GM12878 (cell line): Measurements from ENCODE around the gene CEP89. TPM values are rescaled to one million over a fixed set of nuclear protein-coding genes. Genes with fewer than 3 reads are reported as not detected.

Experiments
- ATAC-seq: fragments of 200-7000 bp; cut with Tn5 transposase; 3 replicates; pipeline ENCODE4 v1.9.1; 2020; ENCODE audit warnings: mild to moderate bottlenecking, moderate library complexity
- BruUV-seq: library from RNA; stranded (reverse); fragments of 400-500 nt; replicated peaks from 2 replicates; lab custom pipeline; 2021; lab: Mats Ljungman, UMichigan
- CTCF ChIA-PET: fragments of 300-600 bp; sonication (Branson Sonifier 250); formaldehyde crosslinking; extraction: SDS; loops from one replicate; lab custom pipeline; 2021; ENCODE audit warnings: inconsistent platforms; lab: Yijun Ruan, JAX
- POLR2A ChIA-PET: fragments of 350-600 bp; formaldehyde crosslinking; extraction: SDS; loops from one replicate; lab custom pipeline; 2021; ENCODE audit warnings: inconsistent platforms; lab: Charles Lee
- RAD21 ChIA-PET: fragments of 300-600 bp; sonication (Branson Sonifier 250); formaldehyde crosslinking; loops from one replicate; lab custom pipeline; 2023; ENCODE audit warnings: antibody characterized with exemption; ENCODE audit not compliant: unreplicated experiment; lab: Charles Lee
- SMC1A ChIA-PET: fragments of 300-600 bp; sonication (Branson Sonifier 250); formaldehyde crosslinking; loops from one replicate; lab custom pipeline; 2023; ENCODE audit not compliant: unreplicated experiment, uncharacterized antibody; lab: Charles Lee
- DNase-seq: peaks from one replicate; pipeline ENCODE4 v3.0.0-alpha.2; 2011; ENCODE audit warnings: low read depth, low spot score
- FAIRE-seq: peaks from 3 replicates; lab custom pipeline; 2011; peaks lifted over from hg19 to GRCh38; lab: Jason Lieb, UNC
- H2AFZ ChIP-seq: 2 replicates; pipeline ENCODE4 v1.6.0; 2011; ENCODE audit warnings: low read depth, low read length, control low read depth; ENCODE audit not compliant: control insufficient read depth
- H3K27ac ChIP-seq: 2 replicates; pipeline ENCODE4 v1.5.1; 2011; ENCODE audit warnings: control low read depth; ENCODE audit not compliant: control insufficient read depth, insufficient read depth
- H3K27me3 ChIP-seq, 2 experiments: replicated peaks in 1 of 2; 2 replicates each; pipeline versions ENCODE4 v1.6.0 to v1.6.1; 2011; ENCODE audit warnings: low read length in 1 of 2; ENCODE audit not compliant: control insufficient read depth in 2 of 2, insufficient read depth in 2 of 2
- H3K36me3 ChIP-seq, 2 experiments: 2 replicates each; pipeline ENCODE4 v1.5.1; 2011; ENCODE audit warnings: low read length in 1 of 2; ENCODE audit not compliant: control insufficient read depth in 2 of 2, insufficient read depth in 2 of 2
- H3K4me1 ChIP-seq: 2 replicates; pipeline ENCODE4 v1.6.1; 2011; ENCODE audit warnings: mild to moderate bottlenecking, low read length, moderate library complexity, mixed read lengths; ENCODE audit not compliant: control insufficient read depth, insufficient read depth
- H3K4me2 ChIP-seq: 2 replicates; pipeline ENCODE4 v1.6.0; 2011; ENCODE audit warnings: control low read depth; ENCODE audit not compliant: control insufficient read depth, insufficient read depth
- H3K4me3 ChIP-seq: fragments of 200-600 bp; sonication (generic); 2 replicates; pipeline ENCODE4 v1.5.1; 2016
- H3K79me2 ChIP-seq: 2 replicates; pipeline ENCODE4 v1.6.0; 2011; ENCODE audit warnings: low read length; ENCODE audit not compliant: control insufficient read depth, insufficient read depth
- H3K9ac ChIP-seq: 2 replicates; pipeline ENCODE4 v1.8.0; 2011; ENCODE audit warnings: low read length, control low read depth, mixed read lengths; ENCODE audit not compliant: control insufficient read depth, insufficient read depth
- H3K9me3 ChIP-seq: replicated peaks from 3 replicates; pipeline ENCODE4 v1.5.1; 2011; ENCODE audit warnings: mild to moderate bottlenecking, low read length; ENCODE audit not compliant: control insufficient read depth, insufficient read depth
- H4K20me1 ChIP-seq: 2 replicates; pipeline ENCODE4 v1.6.0; 2011; ENCODE audit not compliant: control insufficient read depth, insufficient read depth
- ATF2 ChIP-seq: IDR thresholded peaks from 2 replicates; pipeline ENCODE4 v1.6.1; 2012; ENCODE audit warnings: low read length, inconsistent platforms
- CBFB ChIP-seq: IDR thresholded peaks from 2 replicates; pipeline ENCODE4 v1.6.1; 2016; ENCODE audit warnings: antibody characterized with exemption, low read depth
- CBX3 ChIP-seq: fragments of 200-600 bp; sonication (generic); IDR thresholded peaks from 2 replicates; pipeline ENCODE4 v1.6.1; 2016; ENCODE audit warnings: low read depth, borderline replicate concordance
- CREB1 ChIP-seq: IDR thresholded peaks from 2 replicates; pipeline ENCODE4 v1.6.1; 2012; ENCODE audit warnings: low read depth, mild to moderate bottlenecking, inconsistent platforms
- E4F1 ChIP-seq: fragments of 450-650 bp; IDR thresholded peaks from 2 replicates; pipeline ENCODE4 v1.6.1; 2018; ENCODE audit warnings: borderline replicate concordance, mild to moderate bottlenecking; ENCODE audit not compliant: partially characterized antibody
- FOS ChIP-seq: IDR thresholded peaks from 3 replicates; pipeline ENCODE4 v1.6.1; 2011; ENCODE audit warnings: borderline replicate concordance; ENCODE audit not compliant: insufficient read length; ENCODE audit errors: extremely low read depth
- HDGF ChIP-seq: fragments of 450-650 bp; IDR thresholded peaks from 2 replicates; pipeline ENCODE4 v1.6.1; 2016; ENCODE audit warnings: antibody characterized with exemption
- HSF1 ChIP-seq: fragments of 150-350 bp; IDR thresholded peaks from 2 replicates; pipeline ENCODE4 v1.6.1; 2014; ENCODE audit warnings: mild to moderate bottlenecking, low read depth, low read length
- MAX ChIP-seq: IDR thresholded peaks from 2 replicates; pipeline ENCODE4 v1.6.1; 2012; ENCODE audit warnings: low read depth, low read length, improper control_type of control experiment
- NFIC ChIP-seq: IDR thresholded peaks from 2 replicates; pipeline ENCODE4 v1.6.1; 2012; ENCODE audit warnings: low read depth, mild to moderate bottlenecking, inconsistent platforms, low read length, moderate library complexity
- PAX8 ChIP-seq: fragments of 450-650 bp; IDR thresholded peaks from 2 replicates; pipeline ENCODE4 v1.6.1; 2017; ENCODE audit warnings: mild to moderate bottlenecking, moderate library complexity
- PML ChIP-seq: IDR thresholded peaks from 2 replicates; pipeline ENCODE4 v1.6.1; 2012; ENCODE audit warnings: low read length, inconsistent platforms
- RCOR1 ChIP-seq: conservative IDR thresholded peaks from 2 replicates; pipeline ENCODE4 v1.6.1; 2012; ENCODE audit warnings: low read depth, low read length, improper control_type of control experiment
- SIN3A ChIP-seq: IDR thresholded peaks from 2 replicates; pipeline ENCODE4 v1.6.1; 2012; ENCODE audit warnings: low read depth, low read length, improper control_type of control experiment
- SP1 ChIP-seq: IDR thresholded peaks from one replicate; pipeline ENCODE4 v1.6.1; 2011; ENCODE audit warnings: low read depth, low read length
- TBL1XR1 ChIP-seq: IDR thresholded peaks from 2 replicates; pipeline ENCODE4 v1.6.1; 2012; ENCODE audit warnings: low read depth, low read length, improper control_type of control experiment
- TCF3 ChIP-seq: IDR thresholded peaks from 2 replicates; pipeline ENCODE4 v1.6.1; 2012; ENCODE audit warnings: low read depth, mild to moderate bottlenecking, low read length, borderline replicate concordance; ENCODE audit not compliant: insufficient read depth
- ZSCAN29 ChIP-seq: fragments of 450-650 bp; IDR thresholded peaks from 2 replicates; pipeline ENCODE4 v1.6.1; 2017; ENCODE audit warnings: mild to moderate bottlenecking, moderate library complexity
- WGBS: methylation state at CpG from one replicate; pipeline ENCODE4 v1.1.6; 2016; ENCODE audit warnings: low lambda C conversion rate; ENCODE audit not compliant: insufficient replicate concordance, insufficient coverage; ENCODE audit errors: missing lambda C conversion rate; 5-methylcytosine and 5-hydroxymethylcytosine counted together
- in situ Hi-C: fragments of 300-500 bp; cut with MboI; formaldehyde crosslinking; loops from 9 replicates; pipeline ENCODE4 v1.14.3; 2018; ENCODE audit warnings: mixed read lengths
- intact Hi-C: fragments of 100-400 bp; cut with micrococcal nuclease; formaldehyde crosslinking; loops from one replicate; pipeline ENCODE4 v1.14.2; 2022; ENCODE audit not compliant: unreplicated experiment
- polyA plus RNA-seq, 11 experiments: library from polyadenylated mRNA; depleted of rRNA in 4 of 11; unstranded in 6 of 11; stranded (reverse) in 5 of 11; fragments of >200 nt; fragmentation: Nextera tagmentation in 4 of 11; fragmentation: Illumina TruSeq in 1 of 11; extraction: Ambion mirVana in 4 of 11; extraction: Trizol in 1 of 11; gene quantifications; 1 replicate in 1 of 11; 2 replicates in 10 of 11; pipeline versions ENCODE4 v1.2.1 to v1.2.3, GENCODE V29; 2011 to 2016; ENCODE audit warnings: inconsistent platforms in 2 of 11, missing spikeins in 2 of 11, low read depth in 1 of 11
- total RNA-seq, 4 experiments: library from RNA; depleted of rRNA in 3 of 4; stranded (reverse); fragments of >200 nt in 3 of 4; fragmentation: Illumina TruSeq in 1 of 4; extraction: Trizol in 1 of 4; gene quantifications; 2 replicates each; pipeline versions ENCODE4 v1.2.1 to v1.2.3, GENCODE V29; 2013 to 2021

CEP89 gene
- total and polyA plus RNA-seq, 10 of the 15 experiments (the other 5 are each of a cell fraction or from before 2014, with no cell fraction given): 6.0 to 19.3 (median 10.2) TPM

DNA sequence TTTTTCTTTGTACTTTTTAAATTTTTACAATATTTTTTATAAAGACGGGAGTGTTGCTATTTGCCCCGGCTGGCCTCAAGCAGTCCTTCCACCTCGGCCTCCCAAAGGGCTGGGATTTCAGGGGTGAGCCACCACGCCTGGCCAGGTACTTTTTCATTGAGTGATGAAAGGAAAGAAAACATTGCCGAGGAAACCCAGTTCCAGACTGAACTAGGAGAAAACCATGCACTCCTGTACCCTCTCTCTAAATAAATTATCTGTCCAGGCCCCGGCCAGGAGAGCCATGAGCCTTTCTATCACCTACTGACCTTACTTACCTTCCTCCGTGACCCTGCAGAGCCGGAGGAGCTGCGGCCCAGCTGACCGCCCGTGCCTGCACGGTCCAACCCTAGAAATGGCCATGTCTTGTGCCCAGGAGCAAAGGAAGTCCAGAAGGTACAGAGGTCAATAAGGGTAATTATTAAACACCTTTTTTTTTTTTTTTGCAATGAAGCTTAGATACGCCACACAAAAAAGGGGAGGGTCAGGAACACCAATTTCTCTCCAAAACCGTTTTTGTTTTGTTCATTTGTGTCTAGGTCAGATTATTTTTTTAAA is 102.3 kb downstream of the CEP89 start, which contains the start of gene SLC7A9 (continued):
- TF ChIP-seq SP1 (no peak), TCF3 (no peak), PAX8 (no peak), CBX3 (no peak), ATF2 (no peak), NFIC (no peak), TBL1XR1 (no peak)

DNA sequence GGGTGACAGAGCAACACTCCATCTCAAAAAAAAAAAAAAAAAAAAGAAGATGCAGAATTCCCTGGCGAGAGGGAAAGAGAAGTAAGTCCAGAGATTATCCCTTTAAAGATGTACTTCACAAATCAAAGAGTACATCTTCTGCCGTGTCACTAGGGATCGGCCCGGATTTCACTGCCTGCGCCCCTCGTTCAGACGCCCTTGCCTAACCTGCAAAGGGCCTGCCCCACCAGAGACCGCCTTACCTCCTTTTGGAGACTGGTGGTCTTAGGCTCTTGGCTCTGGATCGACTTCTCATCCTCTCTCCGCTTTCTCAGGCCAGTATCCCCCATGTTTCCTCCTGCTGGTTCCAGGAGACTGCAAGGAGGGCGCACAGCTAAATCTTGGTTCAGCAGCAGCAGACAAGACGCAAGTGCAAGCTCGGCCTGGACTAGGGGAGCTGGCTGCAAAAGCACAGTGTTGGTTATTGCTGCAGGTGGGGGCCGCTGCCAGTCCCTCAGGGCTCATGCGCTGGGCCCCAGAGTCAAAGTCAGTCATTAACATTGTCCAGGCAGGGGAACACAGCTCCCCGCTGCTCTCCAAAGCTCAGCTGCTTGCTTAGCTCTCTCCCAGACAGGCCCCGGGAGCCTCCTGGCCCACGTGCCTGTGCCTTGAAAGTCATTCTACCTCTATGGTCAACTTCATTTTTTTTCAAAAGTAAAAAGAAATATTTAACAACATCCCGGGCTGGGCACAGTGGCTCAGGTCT is 103.4 kb downstream of the CEP89 start:
- ChIA-PET POLR2A (no interaction called here), CTCF (no interaction called here), RAD21 (no interaction called here), SMC1A (no interaction called here)
- in situ Hi-C loops (no loop called here), intact Hi-C loops (no loop called here)
- no peak for ATAC-seq
- Histone ChIP-seq H3K27me3 (no peaks in the 10 kb centered on the region), H3K4me1 (no peaks in the 10 kb centered on the region), H3K36me3 (no peaks in the 10 kb centered on the region), H3K4me2 (no peak overlapping the region), H3K79me2 (no peaks in the 10 kb centered on the region), H4K20me1 (no peaks in the 10 kb centered on the region), H3K9me3 (no peaks in the 10 kb centered on the region), H2AFZ (no peak overlapping the region), H3K4me3 (no peak overlapping the region), H3K27ac (no peak overlapping the region), H3K9ac (no peak overlapping the region)
- DNase-seq: no peak
- FAIRE-seq: no peak
- BruUV-seq: no TSS peak
- WGBS: 57% methylated on average over 19 of the region's 19 CpGs
- TF ChIP-seq CREB1 (no peak), CBFB (no peak), E4F1 (no peak), HSF1 (no peak), SIN3A (no peak), MAX (no peak), RCOR1 (no peak), HDGF (no peak), PML (no peak), ZSCAN29 (no peak), FOS (no peak), TBL1XR1 (no peak)
